HG02610 (cell line): ENCODE results near the gene ZNF500.
A peak's percentile ranks its signal among the peaks of the same experiment; 100 is the strongest.
"Not testable (repeated sequence)": the region's sequence is repeated elsewhere in the genome, so short reads cannot be mapped to it uniquely, and the experiment has no call there.

ENCODE experiments used
- ATAC-seq: cut with Tn5 transposase; IDR thresholded peaks from one replicate; pipeline ENCODE4 v1.9.1; 2021; ENCODE audit warnings: mild to moderate bottlenecking, moderate library complexity; ENCODE audit not compliant: unreplicated experiment

ZNF500 gene

GRCh38 chr16:4746991-4747574 lies 19.9 kb downstream of the ZNF500 start:
- no peak for ATAC-seq

- ATAC-seq: no peak
Observed at GRCh38 chr16:4746215-4746614, 20.7 kb downstream of the ZNF500 start.

GRCh38 chr16:4745274-4745569 lies 21.7 kb downstream of the ZNF500 start:
- no peak for ATAC-seq

- ATAC-seq: no peak
Observed at GRCh38 chr16:4744555-4745273, 22.2 kb downstream of the ZNF500 start.

GRCh38 chr16:4743226-4743878 lies 23.6 kb downstream of the ZNF500 start:
- ATAC-seq: no peak

- not testable (repeated sequence) for ATAC-seq
Observed at GRCh38 chr16:4738370-4738769, 28.6 kb downstream of the ZNF500 start.

GRCh38 chr16:4737545-4737944 lies 29.4 kb downstream of the ZNF500 start:
- ATAC-seq: no peak

GRCh38 chr16:4736546-4736945 lies 30.4 kb downstream of the ZNF500 start:
- no peak for ATAC-seq

GRCh38 chr16:4734730-4735535 lies 32.0 kb downstream of the ZNF500 start:
- ATAC-seq: peak; percentile 58

GRCh38 chr16:4734063-4734729 lies 32.8 kb downstream of the ZNF500 start, which contains the start of the genes ANKS3 and DNAAF8:
ANKS3 (minus strand) TSS chr16:4734271; CDS start chr16:4730149, 4,122 bp downstream.
DNAAF8 (plus strand) TSS chr16:4734537; CDS start chr16:4736515, 1,978 bp downstream.
- ATAC-seq: peak; percentile 79

- peak; percentile 5 for ATAC-seq
Observed at GRCh38 chr16:4733747-4734062, 33.3 kb downstream of the ZNF500 start.

GRCh38 chr16:4733211-4733742 lies 33.7 kb downstream of the ZNF500 start:
- ATAC-seq: no peak

- no peak for ATAC-seq
Observed at GRCh38 chr16:4729876-4730275, 37.1 kb downstream of the ZNF500 start.

- no peak for ATAC-seq
Observed at GRCh38 chr16:4728676-4729075, 38.3 kb downstream of the ZNF500 start.

GRCh38 chr16:4726616-4727015 lies 40.3 kb downstream of the ZNF500 start:
- no peak for ATAC-seq

GRCh38 chr16:4724661-4725270 lies 42.2 kb downstream of the ZNF500 start:
- no peak for ATAC-seq

GRCh38 chr16:4723071-4723767 lies 43.7 kb downstream of the ZNF500 start:
- ATAC-seq: no peak

GRCh38 chr16:4718466-4718865 lies 48.5 kb downstream of the ZNF500 start:
- no peak for ATAC-seq

GRCh38 chr16:4714996-4715395 lies 52.0 kb downstream of the ZNF500 start:
- no peak for ATAC-seq
